ENCODE data around the gene ETS1. TPM values are rescaled to one million over a fixed set of nuclear protein-coding genes. Genes with fewer than 3 reads are reported as not detected.

The ETS1 gene
- total RNA-seq, 4 donors from 2014 or later: 21.9 to 78.4 (median 31.3) TPM

DNA sequence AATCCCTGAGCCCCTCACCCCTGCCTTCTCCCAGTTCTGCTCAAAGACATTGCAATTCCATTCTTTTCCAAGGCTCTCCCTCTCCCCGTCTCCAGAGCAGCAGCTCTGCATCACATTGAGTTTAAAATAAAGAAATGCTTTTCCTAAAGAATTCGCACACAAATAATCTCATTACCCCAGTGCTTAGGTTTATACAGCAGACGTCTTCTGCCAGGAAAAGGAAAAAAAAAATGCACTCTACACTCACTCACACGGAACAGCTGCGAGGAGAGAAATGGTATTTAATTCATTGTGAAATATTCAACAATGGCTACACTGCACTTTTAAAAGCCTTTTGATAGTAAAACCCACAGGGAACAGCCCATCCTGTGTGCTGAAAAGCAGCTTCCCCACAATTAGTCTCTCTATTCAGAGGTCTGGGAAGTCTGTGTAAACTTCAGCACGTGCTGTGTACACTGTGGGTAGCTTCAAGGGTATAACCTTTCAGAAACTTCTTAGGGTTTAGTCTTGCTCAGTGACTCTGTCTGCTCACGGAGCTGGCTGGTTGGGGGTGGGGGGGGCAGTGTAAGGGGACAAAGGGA, 42.8 kb downstream of the ETS1 start:
- H3K27ac ChIP-seq: peak overlapping the region in 1 of 4 donors; percentile 22
- H3K27me3 ChIP-seq: no peaks in the 10 kb centered on the region
- H3K4me3 ChIP-seq: no peak overlapping the region
- H3K4me1 ChIP-seq: peaks cover 0 to 19% (median 1%) of the 10 kb centered on the region in 4 donors
- H3K36me3 ChIP-seq: no peaks in the 10 kb centered on the region
- DNase-seq: no peak
- no peaks in the 10 kb centered on the region for H3K9me3 ChIP-seq
- TF ChIP-seq POLR2A (IDR thresholded peaks at IDR 0.05): no peak
- TF ChIP-seq, protein P1, sequence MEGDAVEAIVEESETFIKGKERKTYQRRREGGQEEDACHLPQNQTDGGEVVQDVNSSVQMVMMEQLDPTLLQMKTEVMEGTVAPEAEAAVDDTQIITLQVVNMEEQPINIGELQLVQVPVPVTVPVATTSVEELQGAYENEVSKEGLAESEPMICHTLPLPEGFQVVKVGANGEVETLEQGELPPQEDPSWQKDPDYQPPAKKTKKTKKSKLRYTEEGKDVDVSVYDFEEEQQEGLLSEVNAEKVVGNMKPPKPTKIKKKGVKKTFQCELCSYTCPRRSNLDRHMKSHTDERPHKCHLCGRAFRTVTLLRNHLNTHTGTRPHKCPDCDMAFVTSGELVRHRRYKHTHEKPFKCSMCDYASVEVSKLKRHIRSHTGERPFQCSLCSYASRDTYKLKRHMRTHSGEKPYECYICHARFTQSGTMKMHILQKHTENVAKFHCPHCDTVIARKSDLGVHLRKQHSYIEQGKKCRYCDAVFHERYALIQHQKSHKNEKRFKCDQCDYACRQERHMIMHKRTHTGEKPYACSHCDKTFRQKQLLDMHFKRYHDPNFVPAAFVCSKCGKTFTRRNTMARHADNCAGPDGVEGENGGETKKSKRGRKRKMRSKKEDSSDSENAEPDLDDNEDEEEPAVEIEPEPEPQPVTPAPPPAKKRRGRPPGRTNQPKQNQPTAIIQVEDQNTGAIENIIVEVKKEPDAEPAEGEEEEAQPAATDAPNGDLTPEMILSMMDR (IDR thresholded peaks at IDR 0.05): no peak

DNA sequence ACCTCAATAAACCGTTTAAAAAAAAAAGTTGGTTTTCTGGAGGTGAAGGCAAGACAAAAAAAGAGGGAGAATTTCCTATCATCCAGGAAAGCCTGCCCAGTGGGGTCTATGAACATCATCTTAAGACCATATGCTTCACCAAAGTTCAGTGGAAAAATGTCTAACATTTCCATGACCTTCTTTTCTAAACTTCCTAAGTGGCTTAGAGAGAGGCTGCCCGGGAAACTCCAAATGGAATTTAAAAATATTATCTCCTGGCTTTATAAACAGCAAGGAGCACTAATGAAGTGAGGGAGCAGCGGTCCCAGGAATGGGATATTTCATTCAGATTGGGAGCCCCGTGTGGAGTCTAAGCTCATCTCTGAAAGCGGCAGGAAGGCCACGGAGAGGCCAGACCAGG, 46.9 kb downstream of the ETS1 start:
- no peak overlapping the region for H3K4me3 ChIP-seq
- no peaks in the 10 kb centered on the region for H3K36me3 ChIP-seq
- DNase-seq: no peak
- H3K27me3 ChIP-seq: no peaks in the 10 kb centered on the region
- H3K9me3 ChIP-seq: no peaks in the 10 kb centered on the region
- no peak overlapping the region for H3K27ac ChIP-seq
- no peak for TF ChIP-seq POLR2A (IDR thresholded peaks at IDR 0.05)
- TF ChIP-seq, protein P1 (IDR thresholded peaks at IDR 0.05): no peak
- H3K4me1 ChIP-seq: no peaks in the 10 kb centered on the region

DNA sequence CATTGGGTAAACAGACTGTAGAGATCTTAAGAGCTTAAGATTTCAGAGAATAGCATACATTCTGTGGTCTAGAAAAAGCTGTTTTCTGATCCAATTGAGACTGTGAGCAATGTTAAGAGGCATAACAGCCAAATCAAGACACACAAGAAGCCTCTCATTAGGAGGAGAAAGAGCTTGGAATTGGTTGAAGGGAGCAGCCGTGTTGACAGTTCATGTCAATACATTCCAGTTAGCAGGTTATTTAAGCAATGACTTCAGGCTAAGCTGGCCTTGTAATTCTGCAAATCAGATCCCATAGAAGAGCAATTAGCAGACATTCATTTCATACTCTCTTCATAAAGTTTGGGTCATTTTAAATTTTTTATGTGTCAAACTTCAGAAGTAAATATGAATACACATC, 50.9 kb downstream of the ETS1 start:
- TF ChIP-seq, protein P1 (IDR thresholded peaks at IDR 0.05): no peak
- TF ChIP-seq POLR2A (IDR thresholded peaks at IDR 0.05): no peak
- no peak overlapping the region for H3K4me3 ChIP-seq
- no peaks in the 10 kb centered on the region for H3K27me3 ChIP-seq
- no peaks in the 10 kb centered on the region for H3K9me3 ChIP-seq
- H3K4me1 ChIP-seq: no peaks in the 10 kb centered on the region
- no peaks in the 10 kb centered on the region for H3K36me3 ChIP-seq
- no peak overlapping the region for H3K27ac ChIP-seq
- no peak for DNase-seq

DNA sequence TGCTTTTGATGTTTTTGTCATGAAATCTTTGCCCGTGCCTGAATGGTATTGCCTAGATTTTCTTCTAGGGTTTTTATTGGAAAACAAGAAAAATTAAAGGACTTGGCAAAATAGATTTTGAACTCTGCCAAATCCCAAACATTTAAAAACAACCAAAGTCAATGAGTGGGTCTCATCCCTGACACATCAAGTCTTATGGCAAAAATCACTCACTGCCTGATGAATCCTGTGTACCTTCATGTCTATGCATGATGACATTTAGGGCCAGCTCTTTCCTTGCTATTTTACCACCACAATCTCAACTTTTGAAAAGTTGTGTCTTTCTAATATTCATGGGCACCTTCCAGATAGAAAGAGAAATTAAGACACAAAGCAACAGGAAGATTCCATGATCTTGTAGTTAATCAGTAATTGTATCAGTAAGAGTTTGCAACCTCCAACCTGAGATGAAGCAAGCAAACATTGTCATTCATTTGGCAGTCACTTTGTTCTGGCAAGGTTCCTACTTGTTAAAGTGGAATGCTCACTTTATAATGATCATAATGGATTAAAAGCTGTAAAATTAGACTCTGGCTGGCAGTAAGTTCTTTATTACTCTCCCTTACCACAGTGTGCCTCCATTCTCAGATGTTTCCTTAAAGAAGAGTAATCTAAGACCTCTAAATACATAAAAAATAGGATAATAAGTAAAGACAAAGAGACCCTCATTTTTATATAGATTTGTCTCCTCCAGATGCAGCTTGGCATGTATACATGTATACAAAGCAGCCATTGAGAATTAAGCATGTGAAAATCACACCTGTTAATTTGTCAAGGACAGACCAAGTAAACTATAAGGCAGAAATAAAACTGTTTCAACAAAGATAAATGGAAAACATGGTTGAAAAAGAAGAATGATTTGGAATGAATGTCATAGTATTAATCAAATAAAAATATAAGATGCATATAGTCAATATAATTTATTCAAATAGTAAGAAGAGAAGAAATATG, 51.6 kb downstream of the ETS1 start:
- Histone ChIP-seq H3K27ac (no peak overlapping the region), H3K27me3 (no peaks in the 10 kb centered on the region), H3K4me1 (no peaks in the 10 kb centered on the region), H3K4me3 (no peak overlapping the region), H3K9me3 (no peaks in the 10 kb centered on the region), H3K36me3 (no peaks in the 10 kb centered on the region)
- TF ChIP-seq, protein P1 (IDR thresholded peaks at IDR 0.05): no peak
- TF ChIP-seq POLR2A (IDR thresholded peaks at IDR 0.05): no peak
- no peak for DNase-seq

DNA sequence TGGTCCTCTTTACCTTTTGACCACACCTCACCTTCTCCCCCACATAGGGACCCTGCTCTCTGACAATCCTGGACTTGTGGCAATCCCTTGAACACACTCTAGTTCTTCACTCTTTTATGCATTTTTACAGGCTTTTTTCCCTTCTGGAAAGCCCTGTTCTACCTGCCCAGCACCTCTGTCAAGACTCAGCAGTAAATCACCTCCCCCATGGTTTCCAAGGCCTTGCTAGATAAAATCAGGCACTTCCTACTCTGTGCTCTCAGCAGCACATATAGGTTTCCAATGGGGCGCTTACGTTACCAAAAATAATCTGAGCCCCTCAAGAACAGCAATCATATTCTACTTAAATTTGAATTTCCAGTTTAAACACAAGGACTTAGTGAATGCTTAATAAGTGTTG, 53.9 kb downstream of the ETS1 start:
- Histone ChIP-seq H3K27me3 (no peaks in the 10 kb centered on the region), H3K4me3 (no peak overlapping the region), H3K4me1 (no peaks in the 10 kb centered on the region), H3K27ac (no peak overlapping the region), H3K9me3 (no peaks in the 10 kb centered on the region), H3K36me3 (no peaks in the 10 kb centered on the region)
- DNase-seq: no peak
- TF ChIP-seq, protein P1 (IDR thresholded peaks at IDR 0.05): no peak
- TF ChIP-seq POLR2A (IDR thresholded peaks at IDR 0.05): no peak

All from Peyer's patch (tissue), 4 donors.